SH-SY5Y (cell line): ENCODE results near the gene NAA11.

Source experiments
- GATA2 ChIP-seq: IDR thresholded peaks from 2 replicates; pipeline ENCODE4 v1.6.1; 2011; ENCODE audit warnings: mild to moderate bottlenecking, low read depth, low read length
- GATA3 ChIP-seq: IDR thresholded peaks from 2 replicates; pipeline ENCODE4 v1.6.1; 2011; ENCODE audit warnings: low read depth, mild to moderate bottlenecking, low read length, moderate library complexity

DNA sequence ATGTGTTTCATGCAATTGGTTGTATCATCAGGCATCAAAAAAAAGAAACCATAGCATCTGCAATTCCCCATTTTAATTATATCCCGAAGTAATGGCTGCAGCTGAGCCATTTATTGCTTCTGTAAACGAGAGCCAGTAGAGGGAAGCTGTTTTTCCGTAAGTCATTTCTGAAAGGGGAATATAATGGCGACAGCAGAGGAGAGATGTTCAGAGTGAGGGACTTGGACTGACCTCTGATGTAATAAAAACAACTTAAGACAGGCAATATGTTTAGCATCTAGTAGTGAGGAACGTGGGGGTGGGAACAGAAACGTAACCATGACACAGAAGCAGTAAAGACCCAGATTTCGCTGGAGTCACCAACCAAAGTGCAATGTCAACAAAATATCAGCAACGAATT is 31.5 kb upstream of the NAA11 start:
- TF ChIP-seq GATA2 (no peak), GATA3 (no peak)
